K562 (cell line): ENCODE measurements around the gene SLC13A3. TPM values are rescaled to one million over a fixed set of nuclear protein-coding genes. Genes with fewer than 3 reads are reported as not detected.

Experiments used
- BRF2 ChIP-seq: IDR thresholded peaks from 3 replicates; pipeline ENCODE4 v1.6.1; 2011; ENCODE audit warnings: borderline replicate concordance, mild to moderate bottlenecking; ENCODE audit not compliant: insufficient read length, insufficient read depth
- ERF ChIP-seq: fragments of 450-650 bp; formaldehyde crosslinking; IDR thresholded peaks from 2 replicates; pipeline ENCODE4 v1.4.0; 2020; ENCODE audit warnings: mild to moderate bottlenecking, mixed read lengths
- GMEB1 ChIP-seq: fragments of 250-450 bp; sonication (Bioruptor Pico); IDR thresholded peaks from 2 replicates; pipeline ENCODE4 v1.4.0; 2020; ENCODE audit warnings: mild to moderate bottlenecking
- ILF3 ChIP-seq: fragments of 450-650 bp; IDR thresholded peaks from 2 replicates; pipeline ENCODE4 v1.6.1; 2018; ENCODE audit warnings: antibody characterized with exemption, mild to moderate bottlenecking, moderate library complexity, borderline replicate concordance
- MED1 ChIP-seq: sonication (generic); formaldehyde crosslinking; IDR thresholded peaks from 2 replicates; pipeline ENCODE4 v1.8.1; 2023; ENCODE audit warnings: missing genetic modification reagents, borderline replicate concordance
- PML ChIP-seq: IDR thresholded peaks from 2 replicates; pipeline ENCODE4 v1.6.1; 2012; ENCODE audit warnings: low read length, inconsistent platforms
- PREB ChIP-seq: sonication (generic); formaldehyde crosslinking; IDR thresholded peaks from 2 replicates; pipeline ENCODE4 v1.8.1; 2023; ENCODE audit warnings: mild to moderate bottlenecking, missing genetic modification reagents
- RFX7 ChIP-seq: fragments of 250-450 bp; sonication (Bioruptor Pico); IDR thresholded peaks from 2 replicates; pipeline ENCODE4 v1.5.1; 2021; ENCODE audit warnings: mild to moderate bottlenecking
- SMARCB1 ChIP-seq: IDR thresholded peaks from 2 replicates; pipeline ENCODE4 v1.6.1; 2011; ENCODE audit warnings: improper control_type of control experiment, low read depth; ENCODE audit not compliant: insufficient read length
- SRSF1 ChIP-seq: fragments of 200-400 bp; formaldehyde crosslinking; IDR thresholded peaks from 2 replicates; pipeline ENCODE4 v1.6.1; 2017; ENCODE audit warnings: mild to moderate bottlenecking, low read depth, low read length, moderate library complexity
- TAF9B ChIP-seq: fragments of 450-650 bp; IDR thresholded peaks from 2 replicates; pipeline ENCODE4 v1.6.1; 2018; ENCODE audit warnings: mild to moderate bottlenecking; ENCODE audit not compliant: partially characterized antibody
- ZKSCAN8 ChIP-seq: fragments of 200-800 bp; sonication (Bioruptor generic); IDR thresholded peaks from 2 replicates; pipeline ENCODE4 v1.6.1; 2016; ENCODE audit warnings: missing genetic modification characterization, missing compliant biosample characterization
- ZNF398 ChIP-seq: fragments of 250-450 bp; sonication (Bioruptor Pico); IDR thresholded peaks from 2 replicates; pipeline ENCODE4 v1.8.0; 2021; ENCODE audit warnings: moderate library complexity, mild to moderate bottlenecking, inconsistent platforms
- ZNF639 ChIP-seq, 2 experiments: fragments of 200-800 bp in 1 of 2; sonication (Bioruptor generic) in 1 of 2; sonication (generic) in 1 of 2; formaldehyde crosslinking in 1 of 2; IDR thresholded peaks in 1 of 2; conservative IDR thresholded peaks in 1 of 2; 2 replicates each; pipeline versions ENCODE4 v1.5.0 to v1.6.1; 2016 to 2020; ENCODE audit warnings: missing compliant biosample characterization in 1 of 2, missing genetic modification characterization in 1 of 2, missing genetic modification reagents in 1 of 2
- ZNF77 ChIP-seq: fragments of 250-450 bp; sonication (Bioruptor Pico); IDR thresholded peaks from 2 replicates; pipeline ENCODE4 v1.5.0; 2020
- polyA plus RNA-seq, 8 experiments: library from polyadenylated mRNA; depleted of rRNA in 4 of 8; stranded (reverse) in 5 of 8; unstranded in 3 of 8; fragments of >200 nt; fragmentation: Nextera tagmentation in 2 of 8; fragmentation: Illumina TruSeq in 1 of 8; extraction: Ambion mirVana in 2 of 8; extraction: Trizol in 1 of 8; gene quantifications; 2 replicates each; pipeline versions ENCODE4 v1.2.1 to v1.2.3, GENCODE V29; 2011 to 2014; ENCODE audit warnings: inconsistent platforms in 1 of 8, missing spikeins in 1 of 8
- total RNA-seq, 7 experiments: library from RNA; depleted of rRNA in 6 of 7; stranded (reverse); fragments of >200 nt in 6 of 7; fragmentation: Illumina TruSeq in 2 of 7; extraction: Trizol in 2 of 7; gene quantifications; 2 replicates each; pipeline versions ENCODE4 v1.2.1 to v1.2.3, GENCODE V29; 2011 to 2021; ENCODE audit warnings: low replicate concordance in 1 of 7
- TF ChIP-seq, protein P1 (sequence below): sonication (generic); formaldehyde crosslinking; IDR thresholded peaks from 2 replicates; pipeline ENCODE4 v1.8.0; 2023; ENCODE audit warnings: mild to moderate bottlenecking, missing genetic modification reagents
- TF ChIP-seq, protein P2 (sequence below): fragments of 250-450 bp; sonication (Bioruptor Pico); IDR thresholded peaks from 2 replicates; pipeline ENCODE4 v1.4.0; 2020

The SLC13A3 gene
- total and polyA plus RNA-seq, 9 of the 15 experiments (the other 6 are each of a cell fraction or from before 2014, with no cell fraction given): 5.5 to 16.4 (median 8.5) TPM

DNA sequence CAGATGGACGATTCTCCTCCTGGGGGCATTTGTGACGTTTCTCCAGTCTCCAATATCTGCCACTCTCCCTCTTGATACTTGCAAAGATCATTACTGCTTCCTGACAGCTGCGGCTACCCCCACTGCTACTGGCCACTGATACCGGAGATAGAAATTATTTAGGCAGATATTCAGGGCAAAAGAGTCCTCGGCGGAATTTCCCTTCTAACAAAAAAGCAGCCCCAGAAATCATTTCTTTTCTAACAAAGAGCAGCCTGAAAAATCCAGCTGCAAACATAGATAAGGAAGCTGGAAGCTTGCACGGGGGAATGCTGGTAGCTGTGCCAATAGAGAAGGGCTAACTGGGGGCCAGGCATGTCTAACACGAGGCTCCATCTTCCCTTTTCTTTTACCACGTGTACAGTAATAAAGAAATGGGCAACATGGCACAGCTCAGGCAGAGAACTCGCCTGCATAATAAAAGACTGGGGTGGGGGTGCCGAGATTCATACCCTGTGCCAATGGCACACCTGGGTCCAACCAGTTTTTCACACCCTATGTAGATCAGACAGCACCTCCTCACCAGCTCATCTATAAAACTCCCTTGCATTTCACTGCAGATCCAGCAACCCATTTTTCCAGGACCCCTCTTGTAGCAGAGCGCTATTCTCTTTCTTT is 31.9 kb upstream of the SLC13A3 start (continued):
- TF ChIP-seq PML (no peak), SMARCB1 (no peak), ZNF398 (CRISPR knock-in tag) (no peak), MED1 (CRISPR knock-in tag) (no peak), SRSF1 (no peak), PREB (no peak), TAF9B (no peak), BRF2 (no peak), RFX7 (no peak), ILF3 (no peak), ERF (CRISPR knock-in tag) (no peak), GMEB1 (CRISPR knock-in tag) (no peak), ZKSCAN8 (CRISPR knock-in tag) (no peak), ZNF77 (CRISPR knock-in tag) (no peak), ZNF639 (CRISPR knock-in tag; conservative IDR thresholded peaks at IDR 0.05 in 1 of 2, IDR thresholded peaks at IDR 0.05 in 1 of 2) (peak in 1 of 2 experiments; percentile 54; a peak in 2 of 4 replicates)
- TF ChIP-seq, protein P1, sequence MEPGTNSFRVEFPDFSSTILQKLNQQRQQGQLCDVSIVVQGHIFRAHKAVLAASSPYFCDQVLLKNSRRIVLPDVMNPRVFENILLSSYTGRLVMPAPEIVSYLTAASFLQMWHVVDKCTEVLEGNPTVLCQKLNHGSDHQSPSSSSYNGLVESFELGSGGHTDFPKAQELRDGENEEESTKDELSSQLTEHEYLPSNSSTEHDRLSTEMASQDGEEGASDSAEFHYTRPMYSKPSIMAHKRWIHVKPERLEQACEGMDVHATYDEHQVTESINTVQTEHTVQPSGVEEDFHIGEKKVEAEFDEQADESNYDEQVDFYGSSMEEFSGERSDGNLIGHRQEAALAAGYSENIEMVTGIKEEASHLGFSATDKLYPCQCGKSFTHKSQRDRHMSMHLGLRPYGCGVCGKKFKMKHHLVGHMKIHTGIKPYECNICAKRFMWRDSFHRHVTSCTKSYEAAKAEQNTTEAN (CRISPR knock-in tag): no peak
- TF ChIP-seq, protein P2, sequence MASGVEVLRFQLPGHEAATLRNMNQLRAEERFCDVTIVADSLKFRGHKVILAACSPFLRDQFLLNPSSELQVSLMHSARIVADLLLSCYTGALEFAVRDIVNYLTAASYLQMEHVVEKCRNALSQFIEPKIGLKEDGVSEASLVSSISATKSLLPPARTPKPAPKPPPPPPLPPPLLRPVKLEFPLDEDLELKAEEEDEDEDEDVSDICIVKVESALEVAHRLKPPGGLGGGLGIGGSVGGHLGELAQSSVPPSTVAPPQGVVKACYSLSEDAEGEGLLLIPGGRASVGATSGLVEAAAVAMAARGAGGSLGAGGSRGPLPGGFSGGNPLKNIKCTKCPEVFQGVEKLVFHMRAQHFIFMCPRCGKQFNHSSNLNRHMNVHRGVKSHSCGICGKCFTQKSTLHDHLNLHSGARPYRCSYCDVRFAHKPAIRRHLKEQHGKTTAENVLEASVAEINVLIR (CRISPR knock-in tag): no peak
